ENCODE measurements around the gene ELF2. TPM values are rescaled to one million over a fixed set of nuclear protein-coding genes. Genes with fewer than 3 reads are reported as not detected.

Gene ELF2
- total and polyA plus RNA-seq, 2 of the 8 experiments (the other 6 are each of a cell fraction or from before 2014, with no cell fraction given) = 21.1 to 44.3 TPM

DNA sequence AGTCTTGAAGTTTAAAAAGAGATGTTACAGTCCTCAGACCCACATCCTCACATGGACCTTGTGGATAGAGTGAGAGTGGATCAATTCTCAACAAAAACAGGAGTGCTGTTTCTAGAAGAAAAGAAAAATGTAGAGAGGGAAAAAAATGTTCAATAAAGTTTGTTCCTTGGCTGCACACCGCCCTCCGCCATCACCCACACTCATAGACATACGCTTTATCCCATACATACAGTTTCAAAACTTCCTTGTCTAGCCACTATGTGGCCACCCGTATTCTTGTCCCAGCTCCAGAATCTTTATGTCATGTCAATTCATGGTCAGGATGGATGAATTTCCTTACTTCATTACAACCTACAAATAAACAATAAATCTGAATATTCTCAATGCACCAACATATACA, 23.5 kb upstream of the ELF2 start (continued):
- TF ChIP-seq NANOG (IDR thresholded peaks at IDR 0.05; ENCODE audit: insufficient read depth, low read depth, low read length, poor library complexity, severe bottlenecking) = no peak
- no peak for TF ChIP-seq FOSL1 (IDR thresholded peaks at IDR 0.05; ENCODE audit: insufficient read depth, low read depth, low read length)
- TF ChIP-seq MAFK (IDR thresholded peaks at IDR 0.05; ENCODE audit: low read depth, low read length) = no peak
- TF ChIP-seq ASH2L (IDR thresholded peaks at IDR 0.05; ENCODE audit: low read length) = no peak
